NCI-H82 treated with DMSO at 0.1 percent for 48 hours (cell line): ENCODE data around the gene KCNJ10.
A peak's percentile ranks its signal among the peaks of the same experiment; 100 is the strongest.

Experiments used
- DNase-seq: peaks from one replicate; lab custom pipeline; 2025; ENCODE audit not compliant: unreplicated experiment; lab: John Stamatoyannopoulos, UW

Gene KCNJ10

DNA sequence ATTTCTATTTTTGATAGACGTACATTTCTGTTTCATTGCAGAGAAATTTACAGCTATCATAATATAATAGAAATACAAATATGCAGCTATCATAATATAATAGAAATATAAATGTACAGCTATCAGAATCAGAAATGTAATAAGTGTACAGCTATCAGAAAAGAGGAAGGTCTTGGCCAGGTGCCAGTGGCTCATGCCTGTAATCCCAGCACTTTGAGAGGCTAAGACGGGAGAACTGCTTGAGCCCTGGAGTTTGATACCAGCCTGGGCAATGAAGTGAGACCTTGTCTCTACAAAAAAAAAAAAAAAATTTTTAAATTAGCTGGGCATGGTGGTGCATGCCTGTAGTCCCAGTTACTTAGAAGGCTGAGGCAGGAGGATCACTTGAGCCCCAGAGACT lies 76.0 kb downstream of the KCNJ10 start:
- peak; percentile 30 for DNase-seq

DNA sequence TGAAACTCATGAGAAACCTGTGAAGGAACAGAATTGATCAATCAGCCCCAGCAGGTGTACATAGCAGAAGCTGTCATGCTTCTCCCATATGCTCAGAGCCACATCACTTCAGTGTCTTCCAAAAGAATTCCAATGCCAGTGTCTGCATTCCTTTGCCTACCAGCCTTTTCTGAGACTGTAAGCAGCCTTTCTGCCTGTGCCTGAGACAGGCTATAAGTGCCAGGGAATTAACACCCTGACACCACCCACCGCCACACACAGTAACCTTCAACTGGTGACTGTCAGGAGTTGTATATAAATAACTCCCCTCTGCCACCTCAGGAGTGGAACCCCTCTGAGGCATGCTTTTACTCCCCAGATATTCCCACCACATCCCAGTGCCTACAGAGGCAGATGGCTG lies 77.8 kb downstream of the KCNJ10 start:
- no peak for DNase-seq

DNA sequence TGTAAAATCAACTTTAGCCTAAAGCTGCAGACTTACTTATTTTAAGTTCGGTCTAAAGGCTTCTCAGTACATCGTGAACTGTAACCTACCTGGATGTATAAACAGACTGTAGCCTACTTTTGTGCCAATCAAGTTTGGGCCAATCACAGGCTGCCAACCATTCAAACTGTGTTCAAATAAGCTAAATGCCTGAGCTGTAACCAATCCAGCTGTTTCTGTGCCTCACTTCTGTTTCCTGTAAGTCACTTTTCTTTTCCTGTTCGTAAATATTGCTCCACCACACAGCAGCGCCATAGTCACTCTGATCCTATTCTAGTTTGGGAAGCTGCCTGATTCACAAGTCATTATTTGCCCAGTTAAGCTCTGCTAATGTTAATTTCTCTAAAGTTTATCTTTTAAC lies 78.4 kb downstream of the KCNJ10 start:
- DNase-seq: no peak

DNA sequence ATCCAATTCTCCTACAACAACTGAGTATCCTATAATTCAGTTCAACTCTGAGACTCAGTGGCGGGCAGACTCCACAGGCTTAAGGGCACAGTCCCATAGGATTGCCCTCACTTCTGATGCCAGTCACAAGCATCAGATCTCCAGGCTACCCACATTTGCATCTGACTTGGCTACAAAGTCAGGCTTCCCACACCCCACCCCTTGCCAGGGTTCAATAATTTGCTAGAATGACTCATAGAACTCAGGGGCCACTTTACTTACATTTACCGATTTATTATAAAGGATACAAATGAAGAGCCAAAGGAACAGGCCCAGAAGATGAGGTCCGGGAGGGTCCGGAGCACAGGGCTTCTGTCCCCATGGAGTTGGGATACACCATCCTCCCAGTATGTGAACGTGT lies 80.0 kb downstream of the KCNJ10 start:
- no peak for DNase-seq

DNA sequence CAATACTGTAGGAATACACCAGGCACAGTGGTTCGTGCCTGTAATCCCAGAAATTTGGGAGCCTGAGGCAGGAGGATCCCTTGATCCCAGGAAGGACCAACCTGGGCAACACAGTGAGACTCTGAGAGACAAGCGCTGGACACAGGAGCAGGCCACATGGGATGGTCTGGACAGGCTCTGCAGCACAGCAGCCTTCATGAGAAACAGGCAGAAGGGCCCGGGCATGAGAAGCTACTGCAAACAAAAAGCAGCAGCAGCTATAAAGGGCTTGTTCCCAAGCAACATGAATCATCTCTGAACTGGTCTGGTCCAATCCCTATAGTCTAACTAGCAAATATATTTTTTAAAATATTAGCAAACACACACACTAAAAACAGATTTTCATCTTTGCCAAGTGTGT lies 80.4 kb downstream of the KCNJ10 start:
- DNase-seq: no peak

DNA sequence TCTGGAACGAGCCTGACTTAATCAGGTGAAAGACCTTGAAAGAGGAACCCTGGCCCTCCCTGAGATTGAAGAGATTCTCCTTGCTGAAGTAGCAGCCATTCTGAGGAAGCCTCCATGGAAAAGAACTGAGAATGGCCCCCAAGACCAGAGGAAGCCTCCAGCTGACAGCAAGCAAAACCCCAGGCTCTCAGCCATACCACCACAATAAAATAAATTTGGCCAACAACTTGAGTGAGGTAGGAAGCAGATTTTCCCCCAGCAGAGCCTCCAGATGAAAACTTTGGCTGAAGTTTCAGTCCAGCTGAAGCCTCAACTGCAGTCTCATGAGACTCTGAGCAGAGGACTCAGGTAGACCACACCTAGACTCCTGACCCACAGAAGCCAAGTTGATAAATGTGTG lies 82.0 kb downstream of the KCNJ10 start:
- DNase-seq: no peak

DNA sequence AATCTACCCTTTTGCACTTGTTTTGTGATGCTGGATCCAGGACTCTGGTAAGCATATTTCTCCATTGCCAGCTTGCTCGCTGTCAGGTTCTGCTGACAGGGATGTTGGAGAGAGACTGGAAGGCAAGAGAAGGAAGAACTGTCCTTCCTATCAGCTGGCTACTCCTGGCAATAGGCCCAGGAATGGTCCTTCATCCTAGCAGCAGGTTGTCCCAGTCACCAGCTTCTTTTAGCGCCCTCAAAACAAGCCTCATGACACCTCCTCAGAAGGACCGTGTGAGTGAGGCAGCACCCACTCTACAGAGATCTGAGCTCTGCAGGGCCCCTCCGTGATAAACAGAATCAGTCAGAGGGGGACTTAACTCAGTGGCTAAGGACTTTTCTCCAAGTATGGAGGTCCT lies 82.8 kb downstream of the KCNJ10 start:
- DNase-seq: no peak

DNA sequence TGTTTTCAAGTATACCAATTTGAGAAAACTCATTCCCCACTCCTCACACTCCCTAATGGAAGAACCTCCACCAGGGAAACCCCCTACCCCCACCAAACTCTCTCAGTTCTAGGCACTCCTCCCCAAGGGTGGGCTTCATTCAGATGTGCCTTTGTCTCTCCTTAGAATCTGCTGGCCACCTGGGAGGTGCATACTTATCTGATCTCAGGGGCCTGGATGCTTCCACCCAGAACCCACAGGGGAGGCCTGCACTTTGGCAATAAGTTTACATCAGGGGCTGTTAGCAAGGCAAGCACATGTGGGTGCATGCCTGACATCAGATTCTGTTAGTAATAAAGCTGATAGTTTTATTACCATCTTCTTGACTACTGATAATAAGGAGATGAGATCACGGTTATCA lies 83.4 kb downstream of the KCNJ10 start:
- no peak for DNase-seq

DNA sequence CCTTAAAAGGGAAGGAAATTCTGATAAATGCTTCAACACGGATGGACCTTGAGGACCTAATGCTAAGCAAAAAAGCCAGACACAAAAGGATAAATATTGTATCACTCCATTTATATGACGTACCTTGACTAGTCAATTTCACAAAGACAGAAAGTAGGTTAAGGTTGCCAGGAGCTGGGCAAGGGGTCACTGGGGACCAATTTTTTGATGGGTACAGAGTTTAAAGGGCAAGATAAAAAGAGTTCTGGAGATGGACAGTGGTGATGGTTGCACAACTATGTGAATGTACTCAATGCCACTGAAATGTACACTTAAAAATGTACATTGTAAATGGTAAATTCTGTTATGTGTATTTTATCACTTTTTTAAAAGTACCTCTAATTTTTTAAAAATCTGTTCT lies 83.9 kb downstream of the KCNJ10 start:
- DNase-seq: no peak

DNA sequence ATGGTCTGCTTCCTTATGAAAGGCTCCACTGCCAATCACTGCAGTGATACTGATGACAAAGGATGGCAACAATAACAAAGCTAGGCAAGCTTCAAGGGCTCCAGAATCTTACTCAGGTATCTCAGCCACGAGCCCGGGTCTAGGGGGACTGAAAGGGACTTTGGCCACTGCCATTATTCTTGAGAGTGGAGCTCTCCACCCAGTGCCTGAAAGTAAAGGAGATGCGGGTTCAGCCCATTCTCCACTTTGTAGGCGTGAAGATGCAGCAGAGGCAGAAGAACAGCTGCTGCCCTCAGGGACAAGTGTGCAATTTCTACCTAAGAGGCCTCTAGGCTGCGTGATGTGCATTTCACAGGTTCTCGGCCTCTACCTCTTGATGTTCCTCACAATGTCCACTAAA lies 84.5 kb downstream of the KCNJ10 start:
- DNase-seq: no peak

DNA sequence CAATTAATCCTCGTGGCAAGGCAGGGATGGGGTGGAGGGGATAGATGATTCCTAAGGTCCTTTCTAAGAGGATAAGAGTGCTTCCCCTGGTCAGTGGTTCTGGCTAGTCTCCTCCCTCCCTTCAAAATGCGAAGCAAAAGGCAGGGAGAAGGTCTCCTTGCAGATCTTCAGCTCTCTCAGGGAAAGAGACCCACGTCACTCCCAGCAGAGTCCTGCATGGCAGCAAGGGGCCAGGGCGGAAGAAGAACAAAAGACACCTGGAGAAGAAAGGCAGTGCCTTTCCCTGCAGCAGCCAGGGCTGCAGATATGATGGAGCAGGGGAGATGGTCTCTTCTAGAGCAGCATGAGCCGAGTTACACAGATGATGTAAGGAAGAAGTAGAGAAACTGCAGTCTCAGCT lies 86.3 kb downstream of the KCNJ10 start:
- no peak for DNase-seq

DNA sequence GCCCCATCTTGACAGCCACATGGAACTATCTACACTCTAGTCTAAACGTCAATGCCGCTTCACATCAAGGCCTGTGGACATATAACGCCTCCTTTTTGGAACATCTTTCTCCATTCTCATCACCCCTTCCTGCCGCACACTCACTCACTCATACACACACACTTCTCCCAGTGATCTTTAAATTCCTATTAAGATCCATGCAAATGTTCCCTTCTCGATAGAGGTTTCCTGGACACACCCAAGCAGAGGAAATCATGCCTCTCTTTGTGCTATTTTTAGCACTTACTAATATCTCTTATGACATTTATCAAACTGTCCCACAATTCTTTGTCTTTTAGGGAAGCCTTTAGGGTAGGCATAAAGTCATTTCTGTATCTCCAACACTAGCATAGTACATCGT lies 87.7 kb downstream of the KCNJ10 start:
- DNase-seq: no peak

DNA sequence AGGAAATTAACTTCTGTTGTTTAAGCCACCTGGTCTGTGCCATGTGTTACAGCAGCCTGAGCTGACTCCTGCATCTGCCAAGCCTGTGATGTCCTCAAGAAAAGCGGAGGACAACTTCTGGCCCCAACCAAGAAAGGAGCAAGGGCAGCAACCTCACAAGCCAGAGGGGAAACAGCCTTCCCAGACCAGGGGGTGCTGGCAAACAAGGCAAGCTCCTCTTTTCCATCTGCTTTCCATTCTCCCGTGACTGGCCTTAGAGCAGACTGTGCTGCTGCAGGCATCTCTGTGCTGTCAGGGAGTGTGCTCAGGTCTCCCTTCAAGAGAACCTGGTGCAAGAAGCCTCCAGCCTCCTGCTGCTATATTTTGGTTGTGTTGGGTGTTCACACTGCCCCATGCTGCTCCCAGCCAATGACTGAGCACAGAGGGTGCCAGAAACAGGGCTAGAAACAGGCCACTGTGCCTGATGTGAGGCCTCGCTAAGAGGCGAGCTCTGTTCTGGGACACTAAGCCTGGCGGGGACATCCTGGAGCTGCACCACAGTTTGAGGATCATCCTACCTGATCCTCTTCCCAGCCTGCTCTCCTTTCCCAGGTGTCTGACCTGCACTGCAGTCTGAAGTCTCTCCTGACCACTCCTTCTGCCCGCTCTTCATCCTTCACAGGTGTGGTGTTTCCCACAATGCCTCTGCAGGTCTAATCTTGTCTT lies 88.5 kb downstream of the KCNJ10 start:
- no peak for DNase-seq

DNA sequence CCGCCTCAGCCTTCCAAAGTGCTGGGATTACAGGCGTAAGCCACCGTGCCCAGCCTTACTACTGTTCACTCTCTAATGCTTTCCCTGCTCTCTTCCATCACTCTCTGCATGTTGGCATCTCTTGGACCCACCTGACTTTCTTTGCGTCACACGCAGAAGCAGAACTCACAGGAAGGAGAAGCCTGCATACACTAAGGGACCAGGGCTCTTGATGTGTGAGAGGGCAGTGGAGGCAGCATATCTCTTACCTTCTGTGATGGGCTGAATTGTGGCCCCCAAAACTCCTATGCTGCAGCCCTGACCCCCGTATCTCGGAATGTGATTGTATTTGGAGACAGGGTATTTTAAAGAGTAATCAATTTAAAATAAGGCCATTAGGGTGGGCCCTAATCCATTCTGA lies 89.2 kb downstream of the KCNJ10 start:
- DNase-seq: no peak

DNA sequence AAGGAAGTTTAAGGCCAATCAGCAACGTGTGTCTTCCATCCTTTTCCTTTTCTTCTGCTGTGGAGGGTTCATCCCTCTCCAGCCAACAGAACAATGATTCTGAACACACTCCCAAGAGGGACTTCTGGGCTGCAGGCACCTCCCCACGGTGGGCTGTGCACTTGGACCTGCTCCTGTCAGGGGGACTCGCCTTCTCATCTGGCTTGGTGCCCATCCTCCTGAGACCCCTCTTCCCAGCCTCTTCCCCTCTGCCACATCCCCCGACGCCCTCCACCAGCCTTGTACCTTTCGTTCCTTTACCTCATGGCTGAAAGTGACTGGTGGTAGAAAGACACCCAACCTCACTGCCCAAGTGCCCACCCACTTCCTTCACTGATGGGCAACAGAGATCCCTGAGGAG lies 89.9 kb downstream of the KCNJ10 start:
- DNase-seq: no peak

DNA sequence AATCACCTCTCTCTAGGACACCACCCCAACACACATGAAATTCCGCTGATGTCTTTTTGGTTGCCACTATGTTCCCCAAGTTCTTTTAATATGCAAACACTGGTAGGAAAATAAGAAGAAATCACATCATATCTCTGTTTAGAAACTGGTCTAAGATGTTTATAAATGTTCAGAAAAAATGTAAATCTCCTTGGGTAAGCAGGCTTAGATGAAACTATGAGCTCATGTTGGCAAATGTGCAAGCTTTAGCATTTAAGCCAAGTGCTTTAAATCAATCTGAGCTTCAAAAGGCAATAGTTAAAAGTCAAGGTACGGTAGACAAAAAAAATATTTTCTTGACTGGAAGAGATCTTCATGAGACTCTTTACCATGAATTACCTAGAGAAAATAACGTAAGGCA lies 90.7 kb downstream of the KCNJ10 start:
- DNase-seq: no peak

DNA sequence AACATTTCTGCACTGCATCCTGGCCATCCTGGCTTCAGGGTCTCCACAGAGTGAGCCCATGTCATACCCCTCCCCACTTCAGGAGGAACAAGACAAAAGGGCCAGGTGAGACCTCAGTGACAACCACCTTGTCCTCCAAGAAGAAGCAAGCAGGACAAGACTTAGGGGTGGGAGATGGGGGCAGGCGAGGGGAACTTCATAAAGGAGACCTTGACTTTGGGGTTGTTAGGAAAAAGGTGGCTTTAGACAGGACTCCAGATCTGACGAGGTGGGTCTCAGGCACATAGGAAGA lies 91.9 kb downstream of the KCNJ10 start:
- no peak for DNase-seq

DNA sequence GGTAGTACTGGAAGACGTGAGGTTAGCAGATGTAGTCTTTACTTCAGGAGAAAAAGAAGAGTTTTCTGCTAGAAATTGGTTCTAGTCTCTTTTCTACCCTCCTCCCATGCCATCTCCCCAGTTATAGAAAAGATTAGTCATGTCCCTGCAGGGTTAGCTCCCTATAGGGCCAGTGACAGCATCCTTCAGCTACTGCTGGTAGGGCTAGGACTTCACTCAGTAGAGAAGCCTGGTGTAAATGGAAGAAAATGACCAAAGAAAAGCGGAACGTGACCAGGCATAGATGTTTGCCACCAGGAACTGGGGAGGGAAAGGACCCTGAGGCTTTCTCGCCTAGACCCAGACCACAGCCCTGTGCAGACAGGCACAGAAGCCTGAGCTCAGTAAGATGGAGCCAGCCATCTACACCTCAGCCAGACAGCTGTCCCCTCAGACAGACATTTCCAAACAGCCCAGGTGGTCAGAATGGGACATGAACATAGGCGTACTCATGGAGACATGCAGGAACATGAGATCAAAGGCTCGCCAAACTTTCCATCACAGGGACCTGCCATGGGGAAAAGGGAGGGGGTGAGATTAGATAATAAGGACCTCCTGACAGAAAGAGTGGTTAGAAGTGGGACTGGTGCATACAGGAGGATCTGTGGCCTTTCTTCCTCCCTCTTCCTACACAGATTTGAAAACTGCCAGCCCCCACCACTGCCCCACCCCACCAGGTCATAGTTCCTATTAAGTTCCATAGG lies 92.4 kb downstream of the KCNJ10 start:
- DNase-seq: no peak

DNA sequence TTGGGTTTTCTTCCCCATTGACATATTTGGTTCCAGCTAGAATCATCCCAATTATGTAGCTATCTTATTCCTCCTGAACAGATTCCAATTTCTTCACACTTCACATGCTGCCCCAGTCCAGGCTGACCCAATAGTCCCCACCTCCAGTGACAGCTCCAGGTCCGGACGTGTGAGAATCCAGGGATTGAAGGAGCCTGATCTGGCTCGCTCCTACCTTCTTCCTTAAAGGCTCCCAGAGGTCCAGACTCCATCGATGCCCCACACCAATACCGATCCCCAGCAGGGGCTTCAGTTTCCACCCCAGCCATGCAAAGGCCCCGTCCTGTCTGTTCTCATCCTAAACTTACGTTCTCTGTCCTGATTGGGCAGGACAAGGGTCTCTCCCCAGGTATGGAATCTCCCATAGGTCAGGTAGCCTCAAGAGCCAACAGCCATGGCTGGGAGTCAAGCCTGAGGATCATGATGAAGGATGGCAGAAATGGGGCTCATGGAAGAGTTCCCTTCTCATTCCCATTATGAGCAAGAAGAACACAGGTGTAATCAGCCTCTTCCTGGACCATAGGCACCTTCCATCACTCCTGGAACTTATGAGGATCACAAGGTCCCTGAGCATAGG lies 95.5 kb downstream of the KCNJ10 start:
- DNase-seq: no peak

DNA sequence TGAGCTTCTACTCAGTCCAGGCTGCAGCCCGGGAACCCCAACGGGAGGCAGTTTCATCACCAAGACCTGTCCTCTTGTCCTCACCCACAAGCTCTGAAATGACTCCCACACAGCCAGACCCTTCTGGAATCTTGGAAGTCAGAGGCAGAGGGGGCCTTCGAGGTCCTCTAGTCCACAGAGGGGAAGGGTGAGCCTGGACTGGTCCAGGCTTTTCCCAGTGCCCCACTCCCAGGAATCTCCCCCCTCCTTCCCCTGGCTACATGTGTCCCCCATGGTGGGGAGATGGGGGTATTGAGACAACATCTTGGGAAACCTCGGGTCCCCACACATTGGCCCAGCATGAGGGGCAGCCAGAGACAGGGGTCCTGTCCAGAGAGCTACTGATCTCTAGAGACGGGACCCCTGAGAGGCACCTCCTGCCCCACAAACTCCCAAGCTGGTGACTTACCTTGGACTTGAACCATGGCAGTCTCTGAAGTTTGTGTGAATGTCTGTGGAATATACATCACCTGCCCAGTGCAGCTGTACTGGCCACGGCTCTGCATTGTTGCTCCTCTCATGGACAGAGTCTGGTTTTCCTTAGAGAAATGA lies 96.5 kb downstream of the KCNJ10 start:
- no peak for DNase-seq

DNA sequence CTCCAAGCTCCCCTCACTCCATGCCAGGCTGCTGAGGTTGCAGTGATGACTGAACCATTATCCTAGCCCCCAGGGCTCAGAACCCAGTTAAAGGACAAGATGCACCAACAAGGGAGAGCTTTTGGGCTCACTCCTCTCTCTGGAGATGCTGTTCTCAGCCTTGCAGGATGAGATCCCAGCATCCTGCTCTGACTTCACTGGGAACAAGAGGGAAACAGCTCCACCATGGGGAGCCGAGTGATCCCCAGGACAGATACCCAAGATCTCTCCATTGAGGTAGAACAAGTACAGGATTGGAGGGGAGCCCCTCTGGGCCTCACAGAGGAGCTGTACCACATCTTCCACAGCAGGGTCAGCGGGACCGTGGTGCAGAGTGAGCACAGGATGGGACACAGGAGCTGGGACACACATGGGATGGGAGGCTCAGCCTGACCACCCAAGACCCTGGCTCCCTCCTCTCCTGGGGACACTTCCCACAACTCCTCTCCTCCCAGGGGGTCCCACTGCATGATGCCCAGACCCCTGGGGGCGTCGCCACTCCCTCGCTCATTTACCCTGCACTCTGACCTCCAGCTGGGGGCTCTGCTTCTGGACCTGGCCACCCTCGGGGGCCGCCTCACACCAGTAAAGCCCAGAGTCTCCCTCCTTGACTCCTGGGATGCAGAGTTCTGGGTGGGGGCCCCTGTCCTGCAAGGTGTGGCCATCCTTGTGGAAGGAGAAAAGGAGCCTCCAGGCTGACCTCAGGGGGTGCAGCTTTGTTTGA lies 97.3 kb downstream of the KCNJ10 start:
- no peak for DNase-seq

DNA sequence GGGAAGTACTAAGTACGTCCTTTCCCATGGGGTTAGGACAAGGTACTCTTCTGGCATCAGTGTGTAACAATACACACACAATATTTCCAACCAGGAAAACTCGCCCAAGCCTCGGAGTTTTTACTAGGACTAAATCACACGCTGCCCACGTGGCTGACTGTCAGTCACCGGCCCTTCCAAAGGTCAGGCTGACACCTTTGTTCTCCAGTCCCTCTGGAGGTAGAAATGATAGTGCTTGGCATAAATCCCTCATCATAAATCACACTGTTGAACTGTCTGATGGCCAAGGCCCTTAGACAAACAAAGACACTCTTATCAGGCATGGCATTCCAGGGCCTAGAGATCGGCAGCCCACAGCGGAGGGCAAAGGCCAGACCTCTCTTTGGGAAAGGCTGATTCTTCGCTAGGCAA lies 99.0 kb downstream of the KCNJ10 start:
- no peak for DNase-seq
